GM12878 (cell line): ENCODE results near the gene MRPL28. TPM values are rescaled to one million over a fixed set of nuclear protein-coding genes. Genes with fewer than 3 reads are reported as not detected.
A peak's percentile ranks its signal among the peaks of the same experiment; 100 is the strongest.

Source experiments
- ASH2L ChIP-seq: fragments of 300-600, 200-600 bp; sonication (generic); IDR thresholded peaks from 2 replicates; pipeline ENCODE4 v1.6.1; 2017; ENCODE audit warnings: low read depth, mild to moderate bottlenecking, borderline replicate concordance
- CHD4 ChIP-seq: fragments of 200-600 bp; sonication (generic); IDR thresholded peaks from 2 replicates; pipeline ENCODE4 v1.6.1; 2016; ENCODE audit warnings: mild to moderate bottlenecking
- CREB1 ChIP-seq: IDR thresholded peaks from 2 replicates; pipeline ENCODE4 v1.6.1; 2012; ENCODE audit warnings: low read depth, mild to moderate bottlenecking, inconsistent platforms
- E2F4 ChIP-seq: IDR thresholded peaks from 2 replicates; pipeline ENCODE4 v1.6.1; 2012; ENCODE audit warnings: low read depth, low read length, improper control_type of control experiment
- ELK1 ChIP-seq: IDR thresholded peaks from 2 replicates; pipeline ENCODE4 v1.6.1; 2012; ENCODE audit warnings: low read depth, low read length, improper control_type of control experiment
- EP300 ChIP-seq, 2 experiments: fragments of 150-350 bp in 1 of 2; IDR thresholded peaks; 2 replicates each; pipeline ENCODE4 v1.6.1; 2011 to 2012; ENCODE audit warnings: low read depth in 2 of 2, low read length in 2 of 2, borderline replicate concordance in 1 of 2, improper control_type of control experiment in 1 of 2, inconsistent platforms in 1 of 2; ENCODE audit not compliant: control insufficient read depth in 1 of 2
- MTA2 ChIP-seq: fragments of 450-650 bp; IDR thresholded peaks from 2 replicates; pipeline ENCODE4 v1.6.1; 2016; ENCODE audit warnings: low read depth, mild to moderate bottlenecking, moderate library complexity
- MXI1 ChIP-seq: fragments of 150-350 bp; IDR thresholded peaks from 2 replicates; pipeline ENCODE4 v1.6.1; 2011; ENCODE audit warnings: low read depth, mild to moderate bottlenecking, inconsistent platforms, low read length, improper control_type of control experiment
- MYC ChIP-seq: IDR thresholded peaks from 2 replicates; pipeline ENCODE4 v1.6.1; 2011; ENCODE audit warnings: mild to moderate bottlenecking, low read length, moderate library complexity, inconsistent platforms; ENCODE audit not compliant: insufficient read depth, insufficient replicate concordance, insufficient read length, severe bottlenecking
- NFYB ChIP-seq: IDR thresholded peaks from 2 replicates; pipeline ENCODE4 v1.6.1; 2011; ENCODE audit warnings: low read depth, mild to moderate bottlenecking, low read length, improper control_type of control experiment, moderate library complexity; ENCODE audit not compliant: insufficient read depth
- NRF1 ChIP-seq: conservative IDR thresholded peaks from 2 replicates; pipeline ENCODE4 v1.6.1; 2011; ENCODE audit warnings: mild to moderate bottlenecking, low read depth, low read length, improper control_type of control experiment
- RCOR1 ChIP-seq: conservative IDR thresholded peaks from 2 replicates; pipeline ENCODE4 v1.6.1; 2012; ENCODE audit warnings: low read depth, low read length, improper control_type of control experiment
- SKIL ChIP-seq: fragments of 450-650 bp; IDR thresholded peaks from 2 replicates; pipeline ENCODE4 v1.6.1; 2017; ENCODE audit warnings: mild to moderate bottlenecking, low read depth, inconsistent platforms; ENCODE audit not compliant: poor library complexity, severe bottlenecking
- SUZ12 ChIP-seq: fragments of 200-600 bp; sonication (generic); IDR thresholded peaks from one replicate; pipeline ENCODE4 v1.6.1; 2018; ENCODE audit warnings: antibody characterized with exemption, mild to moderate bottlenecking; ENCODE audit not compliant: unreplicated experiment
- TAF1 ChIP-seq: IDR thresholded peaks from 2 replicates; pipeline ENCODE4 v1.6.1; 2011; ENCODE audit warnings: mild to moderate bottlenecking, low read depth, low read length, borderline replicate concordance
- TARDBP ChIP-seq: IDR thresholded peaks from 2 replicates; pipeline ENCODE4 v1.6.1; 2016; ENCODE audit warnings: borderline replicate concordance
- TCF7 ChIP-seq: IDR thresholded peaks from 2 replicates; pipeline ENCODE4 v1.6.1; 2014; ENCODE audit warnings: antibody characterized with exemption, borderline replicate concordance
- YY1 ChIP-seq: IDR thresholded peaks from 2 replicates; pipeline ENCODE4 v1.6.1; 2011; ENCODE audit warnings: low read depth, mild to moderate bottlenecking, low read length
- ZNF384 ChIP-seq: IDR thresholded peaks from 2 replicates; pipeline ENCODE4 v1.6.1; 2012; ENCODE audit warnings: low read depth, mild to moderate bottlenecking, low read length, improper control_type of control experiment, borderline replicate concordance
- ZZZ3 ChIP-seq: IDR thresholded peaks from 2 replicates; pipeline ENCODE4 v1.6.1; 2011; ENCODE audit warnings: low read depth; ENCODE audit not compliant: control insufficient read depth, insufficient read length
- polyA plus RNA-seq, 11 experiments: library from polyadenylated mRNA; depleted of rRNA in 4 of 11; unstranded in 6 of 11; stranded (reverse) in 5 of 11; fragments of >200 nt; fragmentation: Nextera tagmentation in 4 of 11; fragmentation: Illumina TruSeq in 1 of 11; extraction: Ambion mirVana in 4 of 11; extraction: Trizol in 1 of 11; gene quantifications; 1 replicate in 1 of 11; 2 replicates in 10 of 11; pipeline versions ENCODE4 v1.2.1 to v1.2.3, GENCODE V29; 2011 to 2016; ENCODE audit warnings: inconsistent platforms in 2 of 11, missing spikeins in 2 of 11, low read depth in 1 of 11
- total RNA-seq, 4 experiments: library from RNA; depleted of rRNA in 3 of 4; stranded (reverse); fragments of >200 nt in 3 of 4; fragmentation: Illumina TruSeq in 1 of 4; extraction: Trizol in 1 of 4; gene quantifications; 2 replicates each; pipeline versions ENCODE4 v1.2.1 to v1.2.3, GENCODE V29; 2013 to 2021
- TF ChIP-seq, protein P1 (sequence below): IDR thresholded peaks from 2 replicates; pipeline ENCODE4 v1.6.1; 2012; ENCODE audit warnings: low read depth, low read length, improper control_type of control experiment
- TF ChIP-seq, protein P2 (sequence below): fragments of 450-650 bp; IDR thresholded peaks from 2 replicates; pipeline ENCODE4 v1.6.1; 2016; ENCODE audit warnings: mild to moderate bottlenecking
- TF ChIP-seq, protein P3 (sequence below): IDR thresholded peaks from 2 replicates; pipeline ENCODE4 v1.6.1; 2011; ENCODE audit warnings: borderline replicate concordance, low read depth, mild to moderate bottlenecking, moderate library complexity, low read length; ENCODE audit not compliant: insufficient read depth, poor library complexity, severe bottlenecking

The MRPL28 gene
- total and polyA plus RNA-seq, 10 of the 15 experiments (the other 5 are each of a cell fraction or from before 2014, with no cell fraction given), result 1.6 to 185 (median 110) TPM

DNA sequence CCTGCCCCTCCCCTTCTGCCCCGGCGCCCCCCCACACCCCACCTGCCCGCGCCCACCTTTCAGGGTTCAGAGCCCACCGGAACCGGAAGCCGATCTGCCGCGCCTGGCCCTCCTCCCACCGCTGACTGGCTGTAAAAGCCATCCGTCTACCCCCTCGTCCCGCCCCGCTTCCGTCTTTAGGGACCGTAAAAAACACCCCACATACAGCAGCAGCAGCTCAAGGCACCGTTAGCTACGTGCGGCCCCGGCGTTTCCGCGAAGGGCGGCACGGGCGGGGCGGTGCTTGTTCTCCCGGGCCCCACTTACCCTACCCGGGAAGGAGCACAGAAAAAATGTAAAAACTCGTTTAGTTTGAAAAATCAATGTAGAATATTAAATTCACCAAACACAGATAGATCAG, at the start of gene MRPL28 (continued):
- no peak for TF ChIP-seq NRF1
- TF ChIP-seq TAF1, result peak; percentile 28; the same call in 1 of the 2 replicates
- no peak for TF ChIP-seq RCOR1
- TF ChIP-seq CREB1, result peak; percentile 77
- no peak for TF ChIP-seq CHD4
- TF ChIP-seq MXI1, result no peak
- no peak for TF ChIP-seq ZNF384
- peak; percentile 96 for TF ChIP-seq NFYB
- TF ChIP-seq, protein P1, sequence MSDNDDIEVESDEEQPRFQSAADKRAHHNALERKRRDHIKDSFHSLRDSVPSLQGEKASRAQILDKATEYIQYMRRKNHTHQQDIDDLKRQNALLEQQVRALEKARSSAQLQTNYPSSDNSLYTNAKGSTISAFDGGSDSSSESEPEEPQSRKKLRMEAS, result no peak
- TF ChIP-seq MTA2, result no peak
- peak; percentile 27 for TF ChIP-seq SKIL
- TF ChIP-seq ASH2L, result no peak
- TF ChIP-seq SUZ12, result no peak
- TF ChIP-seq TCF7, result no peak
- TF ChIP-seq, protein P2, sequence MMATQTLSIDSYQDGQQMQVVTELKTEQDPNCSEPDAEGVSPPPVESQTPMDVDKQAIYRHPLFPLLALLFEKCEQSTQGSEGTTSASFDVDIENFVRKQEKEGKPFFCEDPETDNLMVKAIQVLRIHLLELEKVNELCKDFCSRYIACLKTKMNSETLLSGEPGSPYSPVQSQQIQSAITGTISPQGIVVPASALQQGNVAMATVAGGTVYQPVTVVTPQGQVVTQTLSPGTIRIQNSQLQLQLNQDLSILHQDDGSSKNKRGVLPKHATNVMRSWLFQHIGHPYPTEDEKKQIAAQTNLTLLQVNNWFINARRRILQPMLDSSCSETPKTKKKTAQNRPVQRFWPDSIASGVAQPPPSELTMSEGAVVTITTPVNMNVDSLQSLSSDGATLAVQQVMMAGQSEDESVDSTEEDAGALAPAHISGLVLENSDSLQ, result peak; percentile 99
- TF ChIP-seq, protein P3, sequence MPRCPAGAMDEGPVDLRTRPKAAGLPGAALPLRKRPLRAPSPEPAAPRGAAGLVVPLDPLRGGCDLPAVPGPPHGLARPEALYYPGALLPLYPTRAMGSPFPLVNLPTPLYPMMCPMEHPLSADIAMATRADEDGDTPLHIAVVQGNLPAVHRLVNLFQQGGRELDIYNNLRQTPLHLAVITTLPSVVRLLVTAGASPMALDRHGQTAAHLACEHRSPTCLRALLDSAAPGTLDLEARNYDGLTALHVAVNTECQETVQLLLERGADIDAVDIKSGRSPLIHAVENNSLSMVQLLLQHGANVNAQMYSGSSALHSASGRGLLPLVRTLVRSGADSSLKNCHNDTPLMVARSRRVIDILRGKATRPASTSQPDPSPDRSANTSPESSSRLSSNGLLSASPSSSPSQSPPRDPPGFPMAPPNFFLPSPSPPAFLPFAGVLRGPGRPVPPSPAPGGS, result no peak
- peak; percentile 64 for TF ChIP-seq ELK1
- TF ChIP-seq ZZZ3, result no peak
- TF ChIP-seq TARDBP, result no peak
- peak; percentile 86 for TF ChIP-seq YY1
- no peak for TF ChIP-seq MYC
- TF ChIP-seq E2F4, result no peak
- TF ChIP-seq EP300 (IDR thresholded peaks at IDR 0.05; ENCODE audit: borderline replicate concordance in 1 of 2, control insufficient read depth in 1 of 2, low read depth in 2 of 2, low read length in 2 of 2), result no peak
